Measurements from ENCODE around the gene ALOX15B.
"Not testable (repeated sequence)": the region's sequence is repeated elsewhere in the genome, so short reads cannot be mapped to it uniquely, and the experiment has no call there.

Gene ALOX15B

GRCh38 chr17:8012996-8013640 lies 25.7 kb upstream of the ALOX15B start:
- no peak for DNase-seq

- DNase-seq: no peak
Measured at GRCh38 chr17:8013731-8014557, 24.9 kb upstream of the ALOX15B start.

- DNase-seq: no peak
Measured at GRCh38 chr17:8014558-8014850, 24.4 kb upstream of the ALOX15B start.

DNA sequence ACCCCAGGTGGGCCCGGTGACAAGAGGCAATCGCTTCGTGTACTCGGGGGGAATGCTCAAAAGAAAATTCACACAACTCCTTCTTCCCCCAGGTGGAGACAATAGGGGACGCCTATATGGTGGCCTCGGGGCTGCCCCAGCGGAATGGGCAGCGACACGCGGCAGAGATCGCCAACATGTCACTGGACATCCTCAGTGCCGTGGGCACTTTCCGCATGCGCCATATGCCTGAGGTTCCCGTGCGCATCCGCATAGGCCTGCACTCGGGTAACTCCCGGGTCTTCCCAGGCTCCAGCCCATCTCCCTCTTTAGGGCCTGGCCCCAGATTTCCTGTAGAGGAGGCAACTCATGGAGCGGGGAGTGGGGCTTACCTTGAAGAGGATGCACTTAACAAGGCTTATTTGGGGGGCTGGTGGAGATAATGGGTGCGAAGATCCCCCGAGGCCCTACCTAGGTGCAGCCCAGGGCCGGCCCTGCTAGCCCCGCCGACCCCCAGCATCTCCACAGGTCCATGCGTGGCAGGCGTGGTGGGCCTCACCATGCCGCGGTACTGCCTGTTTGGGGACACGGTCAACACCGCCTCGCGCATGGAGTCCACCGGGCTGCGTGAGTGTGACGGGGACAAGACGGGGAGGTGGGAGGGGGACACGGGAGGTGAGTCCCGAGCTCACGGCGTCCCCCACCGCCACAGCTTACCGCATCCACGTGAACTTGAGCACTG lies 23.5 kb upstream of the ALOX15B start:
- DNase-seq: no peak

DNA sequence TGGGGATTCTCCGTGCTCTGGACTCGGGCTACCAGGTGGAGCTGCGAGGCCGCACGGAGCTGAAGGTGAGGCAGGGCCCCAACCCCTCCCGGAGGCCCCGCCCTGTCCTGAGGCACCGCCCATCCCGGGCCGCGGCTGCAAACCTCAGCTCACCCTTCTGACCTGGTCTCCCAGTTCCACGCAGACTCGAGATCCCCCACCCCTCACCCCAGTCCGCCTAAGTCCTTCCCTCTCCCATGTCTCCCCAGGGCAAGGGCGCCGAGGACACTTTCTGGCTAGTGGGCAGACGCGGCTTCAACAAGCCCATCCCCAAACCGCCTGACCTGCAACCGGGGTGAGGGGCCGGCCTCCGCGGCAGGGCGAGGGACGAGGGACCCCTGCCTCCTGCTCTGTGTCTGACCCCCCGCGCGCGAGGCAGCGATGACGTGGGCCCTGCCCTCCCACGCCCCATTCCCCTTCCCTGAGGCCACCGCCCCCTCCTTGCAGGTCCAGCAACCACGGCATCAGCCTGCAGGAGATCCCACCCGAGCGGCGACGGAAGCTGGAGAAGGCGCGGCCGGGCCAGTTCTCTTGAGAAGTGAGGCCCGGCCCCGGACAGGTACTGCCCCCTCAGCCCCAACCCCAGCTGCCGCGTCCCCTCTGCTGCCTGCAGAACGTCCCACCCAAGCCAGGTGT lies 22.8 kb upstream of the ALOX15B start:
- peak in 2 of 58 donors; percentile 16 to 65 for DNase-seq

DNA sequence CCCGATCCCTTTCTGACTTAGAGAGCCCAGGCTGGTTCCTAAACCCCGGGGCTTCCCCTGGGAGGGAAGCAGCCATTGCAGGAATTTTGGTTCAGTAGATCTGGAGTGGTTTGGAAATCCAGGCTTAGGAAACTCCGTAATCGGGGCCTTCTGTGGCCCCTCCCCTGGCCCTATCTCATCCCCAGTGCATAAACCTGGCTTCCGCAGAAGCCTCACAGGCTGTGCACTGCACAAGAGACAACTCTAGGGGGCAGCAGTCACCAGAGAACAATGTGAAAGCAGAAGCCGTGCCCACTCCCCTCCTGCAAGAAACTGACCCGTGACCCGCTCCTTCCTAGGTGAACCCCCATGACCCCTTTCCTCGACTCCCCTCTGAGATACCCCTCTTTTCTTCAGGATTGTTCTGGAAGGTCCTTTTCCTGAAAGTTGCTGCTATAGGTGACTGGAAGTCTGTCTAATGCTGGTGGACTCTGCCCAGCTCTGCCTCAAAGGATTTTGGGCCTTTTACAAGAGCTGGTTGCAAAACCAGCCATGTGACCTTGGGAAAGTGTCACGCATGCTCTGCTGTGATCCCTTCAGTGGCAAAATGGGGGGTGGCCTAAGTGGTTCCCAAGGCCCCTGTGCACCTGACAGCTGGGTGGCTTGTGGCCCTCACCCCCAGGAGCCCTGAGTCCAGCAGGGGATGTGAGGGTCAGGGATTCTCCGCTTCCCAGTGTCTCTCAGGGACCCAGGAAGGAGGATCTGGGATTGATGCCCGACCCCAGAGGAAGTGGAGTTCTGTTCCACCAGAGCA lies 22.0 kb upstream of the ALOX15B start:
- peak in 31 of 58 donors; percentile 4 to 65 (median 19) for DNase-seq

GRCh38 chr17:8018436-8018835 lies 20.4 kb upstream of the ALOX15B start:
- DNase-seq: no peak

- no peak for DNase-seq
Measured at GRCh38 chr17:8019166-8019565, 19.7 kb upstream of the ALOX15B start.

GRCh38 chr17:8019665-8020650 lies 18.9 kb upstream of the ALOX15B start:
- peak in 1 of 58 donors; percentile 54 for DNase-seq

- DNase-seq: no peak
Measured at GRCh38 chr17:8020776-8021564, 17.9 kb upstream of the ALOX15B start.

DNA sequence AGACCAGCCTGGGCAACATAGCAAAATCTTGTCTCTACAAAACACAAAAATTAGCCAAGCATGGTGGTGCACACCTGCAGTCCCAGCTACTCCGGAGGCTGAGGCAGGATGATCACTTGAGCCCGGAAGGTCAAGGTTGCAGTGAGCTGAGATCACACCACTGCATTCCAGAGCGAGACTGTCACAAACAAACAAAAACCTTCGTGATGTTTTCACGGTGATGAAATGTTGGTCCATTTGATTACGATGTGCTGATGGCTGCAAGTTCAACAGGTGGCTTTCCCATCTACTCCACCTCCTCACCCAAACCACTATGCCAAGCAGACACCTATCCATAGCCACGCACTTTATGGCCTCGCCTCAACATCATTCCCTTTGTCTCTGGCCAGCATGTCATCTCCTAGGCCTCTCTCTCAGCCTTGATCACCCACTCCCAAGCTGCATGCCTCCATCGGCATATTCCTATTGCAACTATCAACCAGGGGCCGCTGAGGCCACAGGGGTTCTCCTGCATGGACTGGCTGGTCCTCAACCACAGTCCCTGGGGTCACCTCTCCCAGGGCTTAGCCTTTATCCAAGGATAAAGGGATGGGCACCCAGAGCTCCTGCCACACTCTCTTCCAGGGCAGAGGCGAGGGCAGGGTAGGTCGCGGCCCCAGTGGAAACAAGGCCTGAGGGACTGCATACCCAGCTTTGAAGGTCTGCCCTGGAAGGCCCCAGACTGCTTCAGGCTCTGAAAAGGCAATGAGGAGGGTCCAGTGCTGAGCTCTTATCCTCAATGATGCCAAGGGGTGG lies 17.1 kb upstream of the ALOX15B start:
- DNase-seq: no peak

DNA sequence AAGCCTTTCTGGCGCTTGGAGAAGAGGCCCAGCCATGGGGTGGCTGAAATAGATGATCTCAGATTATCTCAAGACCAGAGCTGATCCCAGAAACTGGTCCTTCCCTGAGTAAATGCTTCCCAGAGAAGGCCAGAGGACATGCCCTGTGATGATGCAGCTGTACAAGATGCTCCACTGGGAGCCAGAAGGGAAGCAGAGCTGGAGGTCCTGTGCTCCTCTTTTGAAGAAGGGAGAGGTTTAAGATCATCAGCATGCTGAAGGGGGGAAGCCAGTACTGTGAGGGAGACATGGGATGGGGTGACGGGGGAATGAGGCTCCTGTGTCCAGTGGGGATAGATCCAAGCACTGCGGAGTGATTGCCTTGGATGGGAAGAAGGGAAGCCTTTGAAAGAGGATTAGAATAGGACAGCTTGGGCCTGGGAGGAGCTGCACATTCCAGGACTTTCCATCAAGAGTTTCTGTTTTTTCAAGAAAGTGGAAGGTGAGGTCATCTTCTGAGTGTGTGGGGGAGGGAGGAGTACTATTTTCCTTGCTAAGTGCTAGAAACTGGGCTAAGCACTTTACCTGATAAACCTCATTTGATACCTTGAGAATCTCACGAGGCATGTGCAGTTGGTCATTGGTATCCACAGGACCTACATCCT lies 16.4 kb upstream of the ALOX15B start:
- no peak for DNase-seq

DNA sequence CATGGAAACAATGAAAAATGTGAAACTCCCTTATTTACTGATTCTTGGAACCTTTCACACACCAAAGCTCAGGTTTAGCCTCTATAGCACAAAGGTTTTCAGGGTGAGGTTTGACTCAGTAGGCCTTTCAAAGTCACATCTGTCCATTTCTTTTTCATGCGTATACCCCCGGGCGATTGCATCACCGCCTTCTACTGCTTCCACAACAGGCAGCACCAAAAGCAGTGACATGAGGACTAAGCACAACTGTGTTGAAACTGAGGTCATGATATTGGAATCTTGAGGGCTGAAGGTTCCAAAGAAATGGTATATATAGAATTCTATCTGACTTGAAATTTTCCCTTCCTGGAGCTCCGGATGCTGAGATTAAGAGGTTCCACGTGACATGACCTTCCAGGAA lies 14.7 kb upstream of the ALOX15B start:
- DNase-seq: not testable (repeated sequence)

DNA sequence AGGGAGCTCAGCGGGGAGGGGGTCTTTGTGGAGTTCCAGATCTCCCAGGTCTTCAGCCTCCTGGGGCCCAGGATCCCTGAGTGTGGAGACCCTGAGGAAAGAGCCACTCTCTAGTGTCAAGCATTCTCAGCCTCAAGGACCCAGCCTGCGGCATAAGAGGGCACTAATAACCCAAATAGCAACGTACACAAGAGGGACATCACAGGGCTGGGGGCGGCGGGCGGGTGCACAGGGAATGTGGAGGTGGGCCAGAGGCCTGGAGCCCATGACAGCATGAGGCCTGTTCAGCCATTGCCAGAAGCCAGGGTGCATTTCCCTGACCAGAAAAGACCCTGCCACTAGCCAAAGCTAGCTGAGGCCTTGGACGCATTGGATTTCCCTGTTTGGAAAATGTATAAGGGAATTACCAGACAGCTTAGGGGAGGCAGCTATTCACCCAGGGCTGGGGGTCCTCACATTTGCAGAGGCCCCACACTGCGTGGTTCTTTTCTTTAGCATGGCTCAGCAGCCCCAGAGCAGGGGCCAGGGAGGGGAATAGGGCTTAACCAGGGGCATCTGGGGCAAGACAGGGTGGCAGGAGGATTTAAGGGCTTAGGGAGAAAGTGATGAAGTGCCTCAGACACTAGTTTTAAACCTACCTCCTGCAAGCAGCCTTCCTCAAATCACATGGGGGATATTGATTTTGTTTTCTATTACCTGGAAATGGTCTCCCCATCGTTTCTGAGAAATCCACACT lies 13.5 kb upstream of the ALOX15B start:
- no peak for DNase-seq

DNA sequence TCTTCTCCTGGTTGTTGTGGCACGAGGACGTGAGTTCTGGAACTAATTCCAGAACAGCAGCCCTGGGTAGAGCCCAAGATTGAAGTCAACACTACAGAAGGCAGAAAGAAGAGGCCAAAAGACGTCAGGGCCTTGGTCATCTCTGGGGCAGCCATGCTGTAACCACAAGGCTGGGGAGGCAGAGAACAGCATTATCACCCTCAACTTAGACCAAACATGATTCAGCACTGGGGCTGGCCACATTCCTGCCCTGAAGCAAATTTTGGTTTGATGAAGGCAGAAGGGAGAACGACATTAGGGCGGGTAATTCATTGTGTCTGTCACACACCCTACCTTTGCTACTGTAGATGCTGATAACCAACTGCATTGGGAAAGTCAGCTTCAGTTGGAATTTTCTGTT lies 9.7 kb upstream of the ALOX15B start:
- no peak for DNase-seq

DNA sequence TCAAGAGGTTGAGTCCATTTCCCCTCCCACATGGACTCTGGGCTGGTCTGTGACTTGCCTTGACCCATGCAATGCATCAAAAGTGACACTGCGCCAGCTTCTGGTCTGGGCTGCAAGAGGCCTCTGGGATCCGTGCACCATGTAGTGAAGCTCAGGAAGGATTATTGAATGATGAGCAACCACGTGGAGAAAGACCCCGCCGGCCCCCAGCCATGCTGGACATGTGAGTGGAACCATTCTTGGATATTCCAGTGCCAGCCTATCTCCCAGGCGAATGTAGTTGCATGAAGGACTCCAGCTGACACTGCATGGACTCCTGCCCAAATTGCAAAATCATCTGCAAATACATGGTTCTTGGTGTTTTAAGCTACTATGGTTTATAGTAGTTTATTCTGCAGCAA lies 7.6 kb upstream of the ALOX15B start:
- no peak for DNase-seq

DNA sequence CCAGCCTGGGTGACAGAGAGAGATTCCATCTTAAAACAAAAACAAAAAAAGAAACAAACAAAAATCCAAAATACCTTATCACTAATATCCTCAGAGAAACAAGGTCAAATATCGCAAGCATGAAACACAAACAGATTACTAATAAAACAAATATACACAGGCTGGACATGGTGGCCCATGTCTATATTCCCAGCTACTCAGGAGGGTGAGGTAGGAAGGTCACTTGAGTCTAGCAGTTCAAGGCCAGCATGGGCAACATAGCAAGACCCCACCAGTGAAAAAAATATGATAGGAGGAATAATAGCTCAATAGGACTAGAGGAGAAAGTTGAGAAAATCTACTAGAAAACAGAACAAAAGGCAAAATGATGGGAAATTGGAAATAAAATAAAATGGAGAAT lies 6.9 kb upstream of the ALOX15B start:
- no peak for DNase-seq

All from anterior cingulate cortex (tissue), 58 donors.